Loucy (cell line): ENCODE measurements around the gene CASK.

Source experiments
- H2AFZ ChIP-seq: fragments of 200-600 bp; sonication (generic); 2 replicates; pipeline ENCODE4 v1.6.0; 2016; ENCODE audit warnings: antibody characterized with exemption, mild to moderate bottlenecking, low read length, moderate library complexity
- H3F3A ChIP-seq: fragments of 200-600 bp; 2 replicates; pipeline ENCODE4 v1.6.0; 2016; ENCODE audit warnings: antibody characterized with exemption, low read depth, mild to moderate bottlenecking
- H3K27me3 ChIP-seq: fragments of 200-600 bp; sonication (generic); 2 replicates; pipeline ENCODE4 v1.6.1; 2014; ENCODE audit warnings: low read length, mild to moderate bottlenecking; ENCODE audit not compliant: insufficient read depth, poor library complexity, severe bottlenecking
- H3K36me3 ChIP-seq: fragments of 200-600 bp; sonication (generic); 2 replicates; pipeline ENCODE4 v1.6.1; 2016; ENCODE audit warnings: low read length; ENCODE audit not compliant: insufficient read depth
- H3K4me1 ChIP-seq: fragments of 200-600 bp; sonication (generic); 2 replicates; pipeline ENCODE4 v1.5.1; 2014; ENCODE audit warnings: low read length, mild to moderate bottlenecking; ENCODE audit not compliant: insufficient read depth, poor library complexity, severe bottlenecking
- H3K4me2 ChIP-seq: fragments of 200-600 bp; sonication (generic); 2 replicates; pipeline ENCODE4 v1.6.0; 2014; ENCODE audit warnings: antibody characterized with exemption, low read length, low read depth, mild to moderate bottlenecking; ENCODE audit not compliant: poor library complexity, severe bottlenecking
- H3K4me3 ChIP-seq: fragments of 200-600 bp; sonication (generic); 2 replicates; pipeline ENCODE4 v1.5.1; 2014; ENCODE audit warnings: low read length, mild to moderate bottlenecking, mixed read lengths; ENCODE audit not compliant: poor library complexity, severe bottlenecking
- H3K79me2 ChIP-seq: fragments of 200-600 bp; sonication (generic); 2 replicates; pipeline ENCODE4 v1.6.1; 2014; ENCODE audit warnings: low read length; ENCODE audit not compliant: insufficient read depth
- H3K9ac ChIP-seq: fragments of 200-600 bp; sonication (generic); 2 replicates; pipeline ENCODE4 v1.6.0; 2014; ENCODE audit warnings: mild to moderate bottlenecking, low read depth, low read length, moderate library complexity; ENCODE audit not compliant: poor library complexity, severe bottlenecking
- H3K9me2 ChIP-seq: fragments of 200-600 bp; sonication (generic); replicated peaks from 2 replicates; pipeline ENCODE4 v1.6.1; 2016; ENCODE audit warnings: low read depth, low read length, mixed read lengths
- H3K9me3 ChIP-seq: fragments of 200-600 bp; sonication (generic); 2 replicates; pipeline ENCODE4 v1.6.1; 2014; ENCODE audit warnings: mild to moderate bottlenecking, antibody characterized with exemption, low read length, low read depth; ENCODE audit not compliant: insufficient read depth
- H4K20me1 ChIP-seq: fragments of 200-600 bp; sonication (generic); 2 replicates; pipeline ENCODE4 v1.6.0; 2014; ENCODE audit warnings: antibody characterized with exemption, low read length, mild to moderate bottlenecking; ENCODE audit not compliant: insufficient read depth, poor library complexity, severe bottlenecking
- CTCF ChIP-seq: fragments of 200-600 bp; sonication (generic); conservative IDR thresholded peaks from 2 replicates; pipeline ENCODE4 v1.5.1; 2014; ENCODE audit warnings: mild to moderate bottlenecking, antibody characterized with exemption, low read length
- EZH2phosphoT487 ChIP-seq: fragments of 200-600 bp; IDR thresholded peaks from 2 replicates; pipeline ENCODE4 v1.6.1; 2018; ENCODE audit warnings: antibody characterized with exemption, mild to moderate bottlenecking, moderate library complexity, borderline replicate concordance

The CASK gene

GRCh38 chrX:41603596-41603995, 319.8 kb downstream of the CASK start:
- no peak overlapping the region for H3K9ac ChIP-seq
- no peaks in the 10 kb centered on the region for H3K79me2 ChIP-seq
- H4K20me1 ChIP-seq: no peaks in the 10 kb centered on the region
- no peak overlapping the region for H3K4me3 ChIP-seq
- TF ChIP-seq EZH2phosphoT487 (no peak), CTCF (no peak)
- H3K36me3 ChIP-seq: no peaks in the 10 kb centered on the region
- H3K4me1 ChIP-seq: no peaks in the 10 kb centered on the region
- no peaks in the 10 kb centered on the region for H3K9me2 ChIP-seq
- no peak overlapping the region for H3K4me2 ChIP-seq
- no peaks in the 10 kb centered on the region for H3K27me3 ChIP-seq
- H3F3A ChIP-seq: no peaks in the 10 kb centered on the region
- H2AFZ ChIP-seq: no peak overlapping the region
- no peaks in the 10 kb centered on the region for H3K9me3 ChIP-seq

- no peak overlapping the region for H3K9ac ChIP-seq
- no peak overlapping the region for H2AFZ ChIP-seq
- no peaks in the 10 kb centered on the region for H3K4me1 ChIP-seq
- no peak overlapping the region for H3K4me3 ChIP-seq
- H3K9me2 ChIP-seq: no peaks in the 10 kb centered on the region
- no peaks in the 10 kb centered on the region for H4K20me1 ChIP-seq
- no peaks in the 10 kb centered on the region for H3K9me3 ChIP-seq
- TF ChIP-seq EZH2phosphoT487 (no peak), CTCF (no peak)
- no peak overlapping the region for H3K4me2 ChIP-seq
- no peaks in the 10 kb centered on the region for H3F3A ChIP-seq
- no peaks in the 10 kb centered on the region for H3K36me3 ChIP-seq
- no peaks in the 10 kb centered on the region for H3K27me3 ChIP-seq
- no peaks in the 10 kb centered on the region for H3K79me2 ChIP-seq
Measured at GRCh38 chrX:41602816-41603345, 320.5 kb downstream of the CASK start.

- Histone ChIP-seq H3K9me2 (no peaks in the 10 kb centered on the region), H3K4me2 (no peak overlapping the region), H3K9ac (no peak overlapping the region), H3K36me3 (no peaks in the 10 kb centered on the region), H3K9me3 (no peaks in the 10 kb centered on the region), H3F3A (no peaks in the 10 kb centered on the region), H3K79me2 (no peaks in the 10 kb centered on the region), H2AFZ (no peak overlapping the region), H4K20me1 (no peaks in the 10 kb centered on the region), H3K4me1 (no peaks in the 10 kb centered on the region), H3K27me3 (no peaks in the 10 kb centered on the region), H3K4me3 (no peak overlapping the region)
- TF ChIP-seq EZH2phosphoT487 (no peak), CTCF (no peak)
Measured at GRCh38 chrX:41600291-41600690, 323.1 kb downstream of the CASK start.
